ENCODE measurements around the gene AHDC1. TPM values are rescaled to one million over a fixed set of nuclear protein-coding genes. Genes with fewer than 3 reads are reported as not detected.

The AHDC1 gene
- total and polyA plus RNA-seq, 2 of the 13 experiments (the other 11 are each of a cell fraction or from before 2014, with no cell fraction given) = 1.0 to 2.7 TPM

GRCh38 chr1:27593678-27594563, 10.0 kb downstream of the AHDC1 start:
- Histone ChIP-seq H3K27ac (ENCODE audit: extremely low read length, insufficient read depth, low read length) (no peak overlapping the region), H4K20me1 (ENCODE audit: insufficient read depth, low read length) (peaks cover 16% of the 10 kb centered on the region; the same call in 1 of the 2 replicates), H3K79me2 (ENCODE audit: insufficient read depth, low read length) (peaks cover 24% of the 10 kb centered on the region), H3K4me2 (ENCODE audit: low read depth, low read length) (no peak overlapping the region), H3K36me3 (replicated peaks in 1 of 2; ENCODE audit: control insufficient read depth in 1 of 2, insufficient read depth in 2 of 2, low read length in 2 of 2) (peaks cover 0 to 3% of the 10 kb centered on the region in 2 experiments; a peak in 2 of 5 replicates), H3K9me3 (ENCODE audit: low read length) (no peaks in the 10 kb centered on the region), H3K4me1 (ENCODE audit: insufficient read depth, low read length) (peaks cover 51% of the 10 kb centered on the region), H3K4me3 (replicated peaks in 1 of 3; ENCODE audit: insufficient read depth in 1 of 3, low read depth in 2 of 3, low read length in 3 of 3) (no peak overlapping the region), H2AFZ (ENCODE audit: low read length) (no peak overlapping the region), H3K9ac (ENCODE audit: insufficient read depth, low read depth, low read length) (no peak overlapping the region), H3K27me3 (ENCODE audit: control insufficient read depth in 1 of 2, insufficient read depth in 2 of 2, low read length in 2 of 2) (no peaks in the 10 kb centered on the region)
- WGBS (ENCODE audit: low lambda C conversion rate) = 83% methylated on average over 6 of the region's 8 CpGs
- ATAC-seq (no peak), DNase-seq (ENCODE audit: low spot score) (no peak), FAIRE-seq (no peak)
- in situ Hi-C loops (cut with HindIII; ENCODE audit: extremely low pct_ligation_motif_present, low pct_unique_long_range_greater_than_20kb) = no loop called here
- POLR2A ChIA-PET = no interaction called here
- no peak for TF ChIP-seq ZFP36L1 (CRISPR knock-in tag; IDR thresholded peaks at IDR 0.05)
- TF ChIP-seq MED1 (CRISPR knock-in tag; IDR thresholded peaks at IDR 0.05) = no peak
- TF ChIP-seq DBP (CRISPR knock-in tag; IDR thresholded peaks at IDR 0.05; ENCODE audit: not compliant biosample characterization) = no peak
- TF ChIP-seq, protein P1, sequence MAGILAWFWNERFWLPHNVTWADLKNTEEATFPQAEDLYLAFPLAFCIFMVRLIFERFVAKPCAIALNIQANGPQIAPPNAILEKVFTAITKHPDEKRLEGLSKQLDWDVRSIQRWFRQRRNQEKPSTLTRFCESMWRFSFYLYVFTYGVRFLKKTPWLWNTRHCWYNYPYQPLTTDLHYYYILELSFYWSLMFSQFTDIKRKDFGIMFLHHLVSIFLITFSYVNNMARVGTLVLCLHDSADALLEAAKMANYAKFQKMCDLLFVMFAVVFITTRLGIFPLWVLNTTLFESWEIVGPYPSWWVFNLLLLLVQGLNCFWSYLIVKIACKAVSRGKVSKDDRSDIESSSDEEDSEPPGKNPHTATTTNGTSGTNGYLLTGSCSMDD (CRISPR knock-in tag; IDR thresholded peaks at IDR 0.05) = no peak
- TF ChIP-seq PHF8 (CRISPR knock-in tag; IDR thresholded peaks at IDR 0.05) = no peak
- TF ChIP-seq ZNF367 (CRISPR knock-in tag; IDR thresholded peaks at IDR 0.05; ENCODE audit: borderline replicate concordance) = no peak
- TF ChIP-seq POLR2G (IDR thresholded peaks at IDR 0.05; ENCODE audit: low read depth, low read length) = no peak
- no peak for TF ChIP-seq ERF (CRISPR knock-in tag; IDR thresholded peaks at IDR 0.05)
- TF ChIP-seq, protein P2, sequence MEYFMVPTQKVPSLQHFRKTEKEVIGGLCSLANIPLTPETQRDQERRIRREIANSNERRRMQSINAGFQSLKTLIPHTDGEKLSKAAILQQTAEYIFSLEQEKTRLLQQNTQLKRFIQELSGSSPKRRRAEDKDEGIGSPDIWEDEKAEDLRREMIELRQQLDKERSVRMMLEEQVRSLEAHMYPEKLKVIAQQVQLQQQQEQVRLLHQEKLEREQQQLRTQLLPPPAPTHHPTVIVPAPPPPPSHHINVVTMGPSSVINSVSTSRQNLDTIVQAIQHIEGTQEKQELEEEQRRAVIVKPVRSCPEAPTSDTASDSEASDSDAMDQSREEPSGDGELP (IDR thresholded peaks at IDR 0.05; ENCODE audit: borderline replicate concordance, low read depth) = no peak
- TF ChIP-seq CENPT (CRISPR knock-in tag; IDR thresholded peaks at IDR 0.05; ENCODE audit: low read depth) = no peak
- no TSS peak for BruUV-seq (replicated peaks)
- intact Hi-C loops (cut with micrococcal nuclease; ENCODE audit: unreplicated experiment) = no loop called here
- CTCF ChIA-PET (ENCODE audit: low intra/inter-chr PET ratio, low total read pairs) = no interaction called here

Measured in HepG2 (cell line).